Ovary (tissue), 9 donors: ENCODE data around the gene IL17B. TPM values are rescaled to one million over a fixed set of nuclear protein-coding genes. Genes with fewer than 3 reads are reported as not detected.

Source experiments
- DNase-seq, 5 donors: peaks; one replicate each; pipeline ENCODE4 v3.0.0-alpha.2; 2019 to 2020
- H3K27ac ChIP-seq, 2 donors: fragments of 200-600 bp; one replicate each; pipeline versions ENCODE4 v1.5.1 to v1.8.0; 2019 to 2022
- H3K27me3 ChIP-seq: fragments of 200-600 bp; one replicate; pipeline ENCODE4 v1.8.0; 2022
- H3K36me3 ChIP-seq: fragments of 200-600 bp; sonication (generic); one replicate; pipeline ENCODE4 v1.5.1; 2019
- H3K4me1 ChIP-seq: one replicate; pipeline ENCODE4 v1.8.1; 2013; ENCODE audit warnings: mild to moderate bottlenecking, moderate library complexity; ENCODE audit not compliant: insufficient read depth
- H3K4me3 ChIP-seq: fragments of 200-600 bp; sonication (generic); one replicate; pipeline ENCODE4 v1.5.1; 2017
- H3K9me3 ChIP-seq, 2 donors: fragments of 200-600 bp in 1 of 2; sonication (generic) in 1 of 2; one replicate each; pipeline versions ENCODE4 v1.5.1 to v1.8.1; 2013 to 2019; ENCODE audit warnings: mild to moderate bottlenecking in 1 of 2, moderate library complexity in 1 of 2
- CTCF ChIP-seq, 3 donors: fragments of 450-650 bp in 2 of 3; fragments of 200-600 bp in 1 of 3; IDR thresholded peaks; one replicate each; pipeline versions ENCODE4 v1.5.1 to v1.8.0; 2016 to 2022; ENCODE audit warnings: antibody characterized with exemption in 3 of 3, mild to moderate bottlenecking in 1 of 3
- EP300 ChIP-seq: sonication (generic); formaldehyde crosslinking; IDR thresholded peaks from one replicate; pipeline ENCODE4 v1.6.1; 2017; ENCODE audit warnings: antibody characterized with exemption
- POLR2A ChIP-seq: fragments of 450-650 bp; IDR thresholded peaks from one replicate; pipeline ENCODE4 v1.6.1; 2017; ENCODE audit warnings: antibody characterized with exemption, mild to moderate bottlenecking, moderate library complexity
- WGBS, 3 donors: extraction: QIAGEN DNeasy Blood & Tissue Kit in 1 of 3; methylation state at CpG; one replicate each; pipeline versions ENCODE4 v1.1.5 to v1.1.7; 2013 to 2017; 5-methylcytosine and 5-hydroxymethylcytosine counted together
- intact Hi-C, 4 donors: fragments of 100-400 bp; cut with DNase I; formaldehyde crosslinking; loops; one replicate each; pipeline versions ENCODE4 v1.11.0 to v1.15.1; 2022 to 2023
- microRNA counts: library from miRNA; unstranded; fragments of <30 nt; microRNA quantifications from one replicate; lab custom pipeline; 2016
- polyA plus RNA-seq, 2 donors: library from polyadenylated mRNA; stranded (reverse); fragments of 200-250 nt in 1 of 2; fragments of 350-450 nt in 1 of 2; fragmentation: Illumina TruSeq in 1 of 2; extraction: RNeasy Lipid Tissue Mini Kit (QIAGEN cat#74804) in 1 of 2; gene quantifications; one replicate each; pipeline ENCODE4 v1.2.3, GENCODE V29; 2013 to 2014
- total RNA-seq, 7 donors: library from RNA; depleted of rRNA in 2 of 7; stranded (reverse); fragments of >200 nt in 2 of 7; fragmentation: NEBNext Ultra II Directional in 3 of 7; extraction: Animal tissue kit (Norgen Biotek cat#: 25700) in 3 of 7; gene quantifications; one replicate each; pipeline versions ENCODE4 v1.1.0 to v1.2.4, GENCODE V29; 2016 to 2023
- donor health status: DM: no; HTN: no; CAD: no; lungs with moderate emphysema.
- donor health status: DM: no; HTN: no; CAD: no.
- donor health status: Bipolar disorder and iron deficiency.
- donor health status: DM: yes; HTN: yes; CAD: no.
- donor health status: DM: no; HTN: no; CAD: no.
- donor health status: DM: yes; HTN: yes; CAD: no.

IL17B gene
- total and polyA plus RNA-seq, 9 donors = 0.47 to 1.7 (median 0.54) TPM; not detected in 6

GRCh38 chr5:149325166-149325735, 53.8 kb downstream of the IL17B start:
- H3K4me3 ChIP-seq = no peak overlapping the region
- no peaks in the 10 kb centered on the region for H3K9me3 ChIP-seq
- TF ChIP-seq CTCF (IDR thresholded peaks at IDR 0.05) (no peak), POLR2A (no peak), EP300 (no peak)
- peaks cover 7% of the 10 kb centered on the region for H3K4me1 ChIP-seq
- DNase-seq = no peak
- H3K27ac ChIP-seq = no peak overlapping the region
- intact Hi-C loops = no loop called here
- no peaks in the 10 kb centered on the region for H3K27me3 ChIP-seq
- H3K36me3 ChIP-seq = no peaks in the 10 kb centered on the region

- intact Hi-C loops = no loop called here
- Histone ChIP-seq H3K4me3 (no peak overlapping the region), H3K4me1 (peaks cover 7% of the 10 kb centered on the region), H3K9me3 (no peaks in the 10 kb centered on the region), H3K27ac (no peak overlapping the region), H3K27me3 (no peaks in the 10 kb centered on the region), H3K36me3 (no peaks in the 10 kb centered on the region)
- TF ChIP-seq POLR2A (no peak), CTCF (IDR thresholded peaks at IDR 0.05) (no peak), EP300 (no peak)
- DNase-seq = no peak
- WGBS, 3 donors = 87 to 98% (median 92%) methylated on average over 2 of the region's 2 CpGs
Measured at GRCh38 chr5:149324641-149325040, 54.5 kb downstream of the IL17B start.

MicroRNAs within 50 kb of the gene (microRNA counts, 767-probe panel; counts per million panel counts)
- 5,288 counts per million, percentile 95 among the panel's probes with 10 or more counts for microRNA hsa-miR-143-3p (lab: Ali Mortazavi, UCI)

Other genes with a start within 250 kb of the IL17B start
- gene ABLIM3, start 237.8 kb downstream of the IL17B start, total RNA-seq = 1 to 10 TPM; 1.7 to 9.3 (median 6.2) TPM
- 10 to 100 TPM in 1 of 2 donors, 1 to 10 TPM in 1; 1.9 to 26.4 TPM for gene ABLIM3, start 237.8 kb downstream of the IL17B start, polyA plus RNA-seq
- 10 to 100 TPM in 3 of 7 donors, 1 to 10 TPM in 4; 3.2 to 15.9 (median 8.3) TPM for gene AFAP1L1, start 107.4 kb downstream of the IL17B start, total RNA-seq
- 10 to 100 TPM in 1 of 2 donors, 1 to 10 TPM in 1; 7.8 to 17.8 TPM for gene AFAP1L1, start 107.4 kb downstream of the IL17B start, polyA plus RNA-seq
- 10 to 100 TPM in 6 of 7 donors, 1 to 10 TPM in 1; 7.8 to 17.5 (median 13.0) TPM for gene GRPEL2, start 33.8 kb downstream of the IL17B start, total RNA-seq
- 1 to 10 TPM; 5.9 to 6.8 TPM for gene GRPEL2, start 33.8 kb downstream of the IL17B start, polyA plus RNA-seq
- 10 to 100 TPM in 2 of 7 donors, 1 to 10 TPM in 5; 5.8 to 11.5 (median 8.8) TPM for gene PCYOX1L, start 21.2 kb downstream of the IL17B start, total RNA-seq
- 10 to 100 TPM in 1 of 2 donors, 1 to 10 TPM in 1; 7.1 to 15.2 TPM for gene PCYOX1L, start 21.2 kb downstream of the IL17B start, polyA plus RNA-seq
- 100 to 1,000 TPM in 6 of 7 donors, 10 to 100 TPM in 1; 96.2 to 233 (median 159) TPM for gene CSNK1A1, start 172.1 kb upstream of the IL17B start, total RNA-seq
- gene CSNK1A1, start 172.1 kb upstream of the IL17B start, polyA plus RNA-seq = 100 to 1,000 TPM in 1 of 2 donors, 10 to 100 TPM in 1; 64.1 to 136 TPM
- 1 to 10 TPM; 4.1 to 9.9 (median 6.2) TPM for gene ARHGEF37, start 202.2 kb upstream of the IL17B start, total RNA-seq
- gene ARHGEF37, start 202.2 kb upstream of the IL17B start, polyA plus RNA-seq = 1 to 10 TPM; 4.2 to 6.8 TPM